Hepatocyte (in vitro differentiated cells): ENCODE data around the gene SELENOV.

Source experiments
- EZH2 ChIP-seq: fragments of 200-600 bp; sonication (generic); IDR thresholded peaks from 2 replicates; pipeline ENCODE4 v1.6.1; 2016; ENCODE audit warnings: antibody characterized with exemption, mild to moderate bottlenecking, borderline replicate concordance
- EZH2phosphoT487 ChIP-seq: fragments of 200-600 bp; sonication (generic); IDR thresholded peaks from one replicate; pipeline ENCODE4 v1.6.1; 2018; ENCODE audit warnings: antibody characterized with exemption, mild to moderate bottlenecking, low read depth, moderate library complexity; ENCODE audit not compliant: unreplicated experiment, severe bottlenecking
- TF ChIP-seq, protein P1 (sequence below): fragments of 200-600 bp; sonication (generic); IDR thresholded peaks from 2 replicates; pipeline ENCODE4 v1.5.1; 2016; ENCODE audit warnings: antibody characterized with exemption, mild to moderate bottlenecking; ENCODE audit not compliant: poor library complexity

DNA sequence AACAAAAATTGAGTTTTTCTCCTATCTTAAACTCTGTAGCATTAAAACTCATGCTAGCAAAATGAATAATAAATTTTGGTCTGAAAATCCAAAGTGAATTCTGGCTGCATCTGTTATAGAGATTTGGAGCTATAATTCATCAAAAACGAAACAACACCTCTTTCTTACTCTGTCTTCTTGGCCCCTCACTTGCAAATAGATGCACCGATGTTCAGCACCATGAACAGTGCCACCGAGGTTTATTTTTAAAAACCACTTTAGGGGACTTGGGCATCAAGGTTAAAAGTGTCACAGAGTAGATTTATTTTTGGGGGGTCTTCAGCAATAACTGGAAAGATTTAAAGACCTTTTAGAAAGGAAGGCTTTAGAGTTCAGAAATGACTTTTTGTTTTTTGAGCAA, 51.1 kb downstream of the SELENOV start:
- TF ChIP-seq, protein P1, sequence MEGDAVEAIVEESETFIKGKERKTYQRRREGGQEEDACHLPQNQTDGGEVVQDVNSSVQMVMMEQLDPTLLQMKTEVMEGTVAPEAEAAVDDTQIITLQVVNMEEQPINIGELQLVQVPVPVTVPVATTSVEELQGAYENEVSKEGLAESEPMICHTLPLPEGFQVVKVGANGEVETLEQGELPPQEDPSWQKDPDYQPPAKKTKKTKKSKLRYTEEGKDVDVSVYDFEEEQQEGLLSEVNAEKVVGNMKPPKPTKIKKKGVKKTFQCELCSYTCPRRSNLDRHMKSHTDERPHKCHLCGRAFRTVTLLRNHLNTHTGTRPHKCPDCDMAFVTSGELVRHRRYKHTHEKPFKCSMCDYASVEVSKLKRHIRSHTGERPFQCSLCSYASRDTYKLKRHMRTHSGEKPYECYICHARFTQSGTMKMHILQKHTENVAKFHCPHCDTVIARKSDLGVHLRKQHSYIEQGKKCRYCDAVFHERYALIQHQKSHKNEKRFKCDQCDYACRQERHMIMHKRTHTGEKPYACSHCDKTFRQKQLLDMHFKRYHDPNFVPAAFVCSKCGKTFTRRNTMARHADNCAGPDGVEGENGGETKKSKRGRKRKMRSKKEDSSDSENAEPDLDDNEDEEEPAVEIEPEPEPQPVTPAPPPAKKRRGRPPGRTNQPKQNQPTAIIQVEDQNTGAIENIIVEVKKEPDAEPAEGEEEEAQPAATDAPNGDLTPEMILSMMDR, result no peak
- TF ChIP-seq EZH2phosphoT487, result no peak
- no peak for TF ChIP-seq EZH2
